ENCODE measurements around the gene HMGB1.

HMGB1 gene

DNA sequence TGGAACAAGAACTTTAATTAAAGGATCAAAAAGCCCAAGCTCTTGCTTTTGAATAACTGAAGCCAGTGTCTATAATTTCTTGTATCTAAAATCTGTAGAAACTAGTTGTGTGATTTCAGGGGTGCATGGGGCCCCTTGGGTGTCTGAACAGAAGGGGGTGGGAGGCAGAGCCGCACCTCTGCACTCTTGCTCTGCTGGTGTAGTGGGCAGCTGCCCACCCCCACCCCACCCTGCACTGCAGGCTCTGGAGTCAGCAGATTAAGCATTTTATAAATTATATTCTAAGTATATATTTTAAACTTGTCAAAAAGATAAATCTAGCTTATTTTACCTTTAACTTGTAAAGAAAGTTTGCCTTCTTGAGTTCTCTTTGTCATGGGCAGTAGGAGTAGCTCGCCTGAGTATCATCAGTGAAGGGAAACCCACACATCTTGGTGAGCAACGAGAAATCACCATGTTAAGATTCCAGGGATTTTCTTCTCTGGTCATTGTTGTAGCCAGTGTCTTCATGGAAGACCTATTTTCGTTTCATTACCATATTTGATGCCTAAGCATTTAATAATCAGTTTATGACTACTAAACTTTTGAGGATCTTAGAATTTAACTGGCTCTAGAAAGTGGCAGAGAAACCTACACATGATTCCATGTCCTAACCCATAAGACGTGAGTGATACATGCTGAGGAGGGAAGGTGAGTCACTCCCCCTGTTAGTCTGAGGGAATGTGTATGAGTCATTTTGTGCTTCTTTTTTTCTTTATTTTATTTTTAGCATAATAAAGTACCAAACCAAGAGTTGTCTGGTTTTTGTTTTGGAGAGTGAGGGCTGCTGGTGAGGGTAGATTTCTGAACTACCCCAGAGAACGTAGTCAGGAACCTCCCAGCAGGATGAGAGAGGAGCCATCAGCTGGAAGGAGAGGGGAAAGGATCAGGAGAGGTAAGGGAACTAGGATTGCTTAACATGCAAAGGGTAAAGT lies 35.7 kb downstream of the HMGB1 start:
- peak; percentile 69 to 73 for DNase-seq (ENCODE audit: low read depth in 2 of 2)

DNA sequence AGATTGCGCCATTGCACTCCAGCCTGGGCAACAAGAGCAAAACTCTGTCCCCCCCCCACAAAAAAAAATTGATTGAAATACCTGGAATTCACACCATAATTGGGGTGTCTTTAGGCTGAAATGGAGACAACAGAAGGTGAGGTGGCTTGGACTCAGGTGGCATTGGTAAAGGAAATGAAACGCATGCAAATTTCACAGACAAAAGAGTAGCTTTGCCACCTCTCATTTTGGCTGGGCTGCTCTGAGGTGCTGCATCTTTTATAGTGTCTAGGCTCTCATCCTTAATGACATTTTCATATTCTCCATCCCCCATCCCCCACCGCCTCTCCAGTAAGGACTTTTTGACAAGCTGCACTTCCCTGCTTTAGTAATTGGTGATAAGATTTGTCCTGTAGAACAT lies 36.5 kb downstream of the HMGB1 start:
- DNase-seq (ENCODE audit: low read depth in 2 of 2) = no peak

DNA sequence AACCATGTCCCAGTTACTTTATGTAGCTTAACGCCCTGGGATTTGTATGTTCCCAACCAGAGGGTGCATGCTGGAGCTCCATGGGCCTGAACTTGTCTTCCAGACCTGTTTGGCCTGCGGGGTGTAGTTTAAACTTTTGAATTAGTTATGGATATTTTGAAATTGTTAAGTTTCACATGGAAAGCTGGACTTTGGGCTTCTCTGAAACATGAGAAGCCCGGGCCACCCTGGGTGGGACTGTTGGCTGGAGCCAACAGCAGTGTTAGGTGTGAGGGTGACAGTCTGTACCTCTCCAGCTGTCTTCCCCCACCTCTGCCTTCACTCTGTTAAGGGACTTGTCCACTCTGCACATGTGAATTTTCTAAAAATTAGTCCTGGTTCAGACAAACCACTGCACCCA lies 41.8 kb downstream of the HMGB1 start:
- DNase-seq (ENCODE audit: low read depth in 2 of 2) = no peak

DNA sequence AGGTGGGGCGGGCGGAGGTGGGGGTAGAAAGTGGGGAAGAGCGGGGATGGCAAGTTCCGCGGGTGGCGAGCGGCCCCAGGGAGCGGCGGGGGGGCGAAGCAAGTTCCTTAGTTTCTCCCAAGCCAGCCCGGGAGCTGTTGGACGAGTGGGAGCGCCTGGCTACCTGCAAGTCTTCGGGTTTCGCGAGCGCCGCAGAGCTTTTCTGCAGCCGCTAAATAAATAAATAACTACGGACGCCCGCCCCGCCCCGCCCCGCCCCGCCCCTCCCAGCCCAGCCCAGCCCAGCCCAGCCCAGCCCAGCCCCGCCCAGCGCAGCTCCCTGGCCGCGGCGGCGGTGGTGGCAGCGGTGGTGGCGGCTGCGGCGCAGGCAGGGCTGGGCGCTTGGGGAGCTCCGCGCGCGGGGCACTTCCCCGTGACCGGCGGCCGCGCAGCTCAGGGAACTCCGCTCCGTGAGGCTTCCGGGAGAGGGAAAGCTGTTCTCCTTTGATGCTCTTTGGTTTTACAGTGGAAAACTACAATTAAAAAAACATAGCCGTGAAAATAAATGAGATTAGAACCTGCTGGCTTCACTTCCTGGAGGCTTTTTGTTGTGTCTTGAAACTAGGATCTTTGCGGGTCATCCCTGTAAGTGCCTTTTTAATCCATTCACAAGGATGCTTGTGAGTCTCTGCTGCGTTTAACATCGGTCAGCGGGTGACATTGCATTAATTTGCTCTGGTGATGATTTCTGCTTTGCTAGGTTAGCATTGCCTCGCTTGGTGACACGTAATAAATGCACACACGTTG lies 43.5 kb downstream of the HMGB1 start, which contains the start of gene UBE2L5:
TSS of gene UBE2L5 (plus strand) at position 440 of the 786 bp plus-strand sequence. CDS start 5,498 bp downstream, outside the sequence.
- peak in 1 of 2 experiments; percentile 42 for DNase-seq (ENCODE audit: low read depth in 2 of 2)

- DNase-seq (ENCODE audit: low read depth in 2 of 2) = peak; percentile 68 to 70
These were observed 44.4 kb downstream of the HMGB1 start for GRCh38 chr13:30421093-30422053.

DNA sequence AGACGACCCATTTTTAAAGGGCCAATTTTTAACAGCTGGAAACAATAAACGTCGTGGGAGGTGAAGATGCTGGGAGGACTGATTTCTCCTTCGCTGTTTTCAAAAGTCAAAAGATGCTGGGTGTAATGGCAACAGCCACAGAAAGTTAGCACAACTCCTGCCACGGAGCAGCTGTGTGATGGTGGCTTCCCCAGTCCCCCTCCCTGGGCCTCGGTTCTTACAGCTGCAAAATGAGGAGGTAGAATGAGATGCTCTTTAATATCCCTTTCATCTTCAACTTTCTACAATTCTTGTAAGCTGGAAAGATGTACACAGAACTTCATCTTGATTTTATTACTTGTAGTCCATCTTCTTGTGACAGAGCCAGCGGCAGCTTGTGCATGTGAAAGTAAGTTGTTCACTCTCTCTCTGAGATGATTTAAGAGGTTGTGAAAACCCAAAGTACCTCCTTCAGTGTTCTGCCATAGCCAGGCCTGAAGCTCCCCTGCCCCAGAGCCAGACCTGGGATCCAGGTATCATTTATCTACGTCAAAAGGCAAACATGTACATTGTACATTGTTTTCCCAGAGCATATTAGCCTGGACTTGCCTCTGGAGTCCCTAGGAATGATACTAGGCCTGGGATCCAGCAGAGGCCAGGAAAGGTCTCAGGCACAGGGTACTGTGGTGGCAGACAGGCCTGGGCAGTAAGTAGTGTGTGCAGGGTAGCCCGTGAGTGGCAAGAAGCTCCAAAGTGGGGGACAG lies 46.8 kb downstream of the HMGB1 start:
- no peak for DNase-seq (ENCODE audit: low read depth in 2 of 2)

DNA sequence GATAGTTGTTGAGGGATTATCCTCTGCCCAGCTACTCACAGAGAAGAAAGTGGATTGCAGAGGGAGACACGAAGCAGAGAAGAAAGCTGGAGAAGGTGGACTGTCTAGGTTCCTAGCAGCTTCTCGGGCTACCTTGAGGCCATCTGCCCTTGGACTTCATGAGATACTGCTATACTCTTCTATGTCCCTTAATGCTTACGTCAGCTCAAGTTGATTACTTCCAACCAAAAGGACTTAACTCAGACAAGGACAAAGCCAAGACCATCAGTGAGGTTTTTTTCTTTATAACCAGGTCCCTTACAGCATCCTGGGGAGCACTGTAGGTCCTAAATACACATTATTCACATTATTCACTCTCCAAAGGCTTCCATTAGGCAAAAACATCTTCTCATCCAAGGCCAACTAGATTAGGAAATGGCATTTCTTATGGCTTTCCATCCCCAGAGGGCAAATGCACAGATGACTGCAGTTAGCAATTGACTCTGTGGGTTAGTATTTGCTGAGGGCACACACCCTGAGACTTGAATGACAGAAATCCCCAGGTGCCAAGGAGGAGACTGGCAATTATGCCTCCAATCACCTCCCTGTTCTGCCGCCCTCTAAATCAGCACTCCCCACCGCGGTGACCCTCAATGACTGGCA lies 47.5 kb downstream of the HMGB1 start:
- DNase-seq (ENCODE audit: low read depth in 2 of 2) = no peak

- no peak for DNase-seq (ENCODE audit: low read depth in 2 of 2)
These were observed 49.3 kb downstream of the HMGB1 start for GRCh38 chr13:30416471-30416870.

GRCh38 chr13:30415430-30416030 lies 50.2 kb downstream of the HMGB1 start:
- no peak for DNase-seq (ENCODE audit: low read depth in 2 of 2)

DNA sequence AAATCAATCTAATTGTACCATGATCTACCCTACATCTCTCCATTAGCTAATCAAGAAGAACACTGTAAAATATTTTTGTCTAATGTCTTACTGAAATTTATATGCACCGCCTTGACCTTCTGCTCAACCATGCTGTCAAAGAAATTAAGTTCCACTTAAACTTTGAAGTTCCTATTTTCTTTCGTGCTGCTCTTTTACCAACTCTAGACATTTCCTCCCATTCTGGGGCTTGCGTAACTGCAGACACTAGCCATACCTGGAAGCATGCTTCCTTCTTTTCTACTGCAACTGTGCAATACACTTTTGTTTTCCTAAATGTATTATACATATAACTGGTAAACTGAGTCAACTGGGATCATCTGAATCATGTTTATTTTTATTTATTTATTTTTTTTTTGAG lies 51.9 kb downstream of the HMGB1 start:
- no peak for DNase-seq (ENCODE audit: low read depth in 2 of 2)

GRCh38 chr13:30412346-30412745 lies 53.4 kb downstream of the HMGB1 start:
- no peak for DNase-seq (ENCODE audit: low read depth in 2 of 2)

DNA sequence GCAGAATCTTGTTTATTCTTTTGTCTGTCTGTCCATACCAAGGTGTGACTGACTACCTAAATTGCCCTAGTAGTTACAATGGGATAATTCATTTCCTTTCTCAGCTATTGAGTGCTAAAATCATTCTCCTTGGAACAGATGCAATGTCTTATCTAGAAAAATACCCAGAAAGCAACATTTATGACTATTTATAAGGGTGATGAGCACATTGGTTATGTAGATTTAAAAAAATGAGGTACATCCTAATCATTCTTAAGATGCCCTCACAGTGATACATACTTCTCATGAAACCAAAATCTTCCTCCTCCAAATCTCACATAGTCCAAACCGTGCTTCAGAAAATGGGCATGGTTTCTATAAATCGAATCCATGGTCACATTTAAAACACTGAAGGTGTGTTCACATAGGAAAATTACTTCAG lies 55.0 kb downstream of the HMGB1 start:
- DNase-seq (ENCODE audit: low read depth in 2 of 2) = no peak

DNA sequence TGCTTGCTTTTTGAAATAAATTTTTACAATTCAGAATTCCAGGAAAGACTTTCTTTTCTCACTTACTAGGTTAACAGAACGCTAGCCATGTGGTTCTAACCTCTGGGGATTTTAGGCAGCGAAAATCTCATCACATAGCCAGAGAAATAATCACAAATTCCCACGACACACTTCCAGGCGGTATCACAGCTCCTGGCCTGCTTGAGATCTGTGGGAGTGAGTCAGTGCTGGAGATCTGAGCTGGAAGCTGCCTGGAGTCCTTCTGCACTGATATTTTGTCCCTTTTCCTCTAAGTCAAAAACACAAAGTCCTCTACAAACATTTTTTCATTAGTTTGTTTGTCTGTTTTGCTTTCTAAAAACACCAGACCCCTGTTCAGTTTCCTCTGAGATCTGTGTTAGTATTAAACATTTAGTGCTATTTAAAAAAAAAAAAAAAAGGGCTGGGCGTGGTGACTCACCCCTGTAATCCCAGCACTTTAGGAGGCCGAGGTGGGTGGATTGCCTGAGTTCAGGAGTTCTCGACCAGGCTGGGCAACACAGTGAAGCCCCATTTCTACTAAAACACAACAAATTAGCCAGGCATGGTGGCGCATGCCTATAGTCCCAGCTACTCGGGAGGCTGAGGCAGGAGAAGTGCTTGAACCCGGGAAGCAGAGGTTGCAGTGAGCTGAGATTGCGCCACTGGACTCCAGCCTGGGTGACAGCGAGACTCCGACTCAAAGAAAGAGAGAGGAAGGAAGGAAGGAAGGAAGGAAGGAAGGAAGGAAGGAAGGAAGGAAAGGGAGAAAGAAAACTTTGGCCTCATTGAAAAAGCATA lies 55.6 kb downstream of the HMGB1 start:
- DNase-seq (ENCODE audit: low read depth in 2 of 2) = peak; percentile 53 to 65

- peak; percentile 75 to 76 for DNase-seq (ENCODE audit: low read depth in 2 of 2)
These were observed 57.2 kb downstream of the HMGB1 start for GRCh38 chr13:30408319-30409101.

GRCh38 chr13:30406779-30407416 lies 58.8 kb downstream of the HMGB1 start:
- no peak for DNase-seq (ENCODE audit: low read depth in 2 of 2)
